Measurements from ENCODE around the gene KIF22. TPM values are rescaled to one million over a fixed set of nuclear protein-coding genes. Genes with fewer than 3 reads are reported as not detected.

KIF22 gene
- total RNA-seq, 4 donors from 2014 or later: 37.6 to 159 (median 59.5) TPM

DNA sequence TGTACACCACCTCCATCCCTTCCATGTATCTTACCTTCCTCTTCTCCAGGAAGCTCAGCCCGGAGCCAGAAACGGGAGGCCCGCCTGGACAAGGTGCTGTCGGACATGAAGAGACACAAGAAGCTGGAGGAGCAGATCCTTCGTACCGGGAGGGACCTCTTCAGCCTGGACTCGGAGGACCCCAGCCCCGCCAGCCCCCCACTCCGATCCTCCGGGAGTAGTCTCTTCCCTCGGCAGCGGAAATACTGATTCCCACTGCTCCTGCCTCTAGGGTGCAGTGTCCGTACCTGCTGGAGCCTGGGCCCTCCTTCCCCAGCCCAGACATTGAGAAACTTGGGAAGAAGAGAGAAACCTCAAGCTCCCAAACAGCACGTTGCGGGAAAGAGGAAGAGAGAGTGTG, 29.0 kb downstream of the KIF22 start:
- 51% methylated on average over 15 of the region's 15 CpGs; no CpG with 5 or more reads in 1 of the 2 donors for WGBS, 2 donors (ENCODE audit: low coverage in 1 of 2)
- Histone ChIP-seq H3K27ac (peak overlapping the region; percentile 93 to 97 (median 96)), H3K27me3 (no peaks in the 10 kb centered on the region), H3K4me3 (peak overlapping the region in 3 of 4 donors; percentile 67 to 85 (median 76)), H3K4me1 (peaks cover 49 to 84% (median 78%) of the 10 kb centered on the region in 4 donors), H3K9me3 (no peaks in the 10 kb centered on the region), H3K36me3 (peaks cover 0 to 13% (median 0%) of the 10 kb centered on the region in 4 donors)
- peak; percentile 61 for DNase-seq
- in situ Hi-C loops (cut with MboI; ENCODE audit: low pct_ligation_motif_present in 1 of 4, low pct_unique_long_range_greater_than_20kb in 1 of 4, low sequenced_read_pairs in 3 of 4) (no loop called here), intact Hi-C loops (cut with DNase I; ENCODE audit: low total_unique reads) (no loop called here)
- TF ChIP-seq, protein P1, sequence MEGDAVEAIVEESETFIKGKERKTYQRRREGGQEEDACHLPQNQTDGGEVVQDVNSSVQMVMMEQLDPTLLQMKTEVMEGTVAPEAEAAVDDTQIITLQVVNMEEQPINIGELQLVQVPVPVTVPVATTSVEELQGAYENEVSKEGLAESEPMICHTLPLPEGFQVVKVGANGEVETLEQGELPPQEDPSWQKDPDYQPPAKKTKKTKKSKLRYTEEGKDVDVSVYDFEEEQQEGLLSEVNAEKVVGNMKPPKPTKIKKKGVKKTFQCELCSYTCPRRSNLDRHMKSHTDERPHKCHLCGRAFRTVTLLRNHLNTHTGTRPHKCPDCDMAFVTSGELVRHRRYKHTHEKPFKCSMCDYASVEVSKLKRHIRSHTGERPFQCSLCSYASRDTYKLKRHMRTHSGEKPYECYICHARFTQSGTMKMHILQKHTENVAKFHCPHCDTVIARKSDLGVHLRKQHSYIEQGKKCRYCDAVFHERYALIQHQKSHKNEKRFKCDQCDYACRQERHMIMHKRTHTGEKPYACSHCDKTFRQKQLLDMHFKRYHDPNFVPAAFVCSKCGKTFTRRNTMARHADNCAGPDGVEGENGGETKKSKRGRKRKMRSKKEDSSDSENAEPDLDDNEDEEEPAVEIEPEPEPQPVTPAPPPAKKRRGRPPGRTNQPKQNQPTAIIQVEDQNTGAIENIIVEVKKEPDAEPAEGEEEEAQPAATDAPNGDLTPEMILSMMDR (IDR thresholded peaks at IDR 0.05): peak in 4 of 5 experiments; percentile 31 to 61 (median 44)
- no peak for TF ChIP-seq EP300 (IDR thresholded peaks at IDR 0.05; ENCODE audit: low read depth)

DNA sequence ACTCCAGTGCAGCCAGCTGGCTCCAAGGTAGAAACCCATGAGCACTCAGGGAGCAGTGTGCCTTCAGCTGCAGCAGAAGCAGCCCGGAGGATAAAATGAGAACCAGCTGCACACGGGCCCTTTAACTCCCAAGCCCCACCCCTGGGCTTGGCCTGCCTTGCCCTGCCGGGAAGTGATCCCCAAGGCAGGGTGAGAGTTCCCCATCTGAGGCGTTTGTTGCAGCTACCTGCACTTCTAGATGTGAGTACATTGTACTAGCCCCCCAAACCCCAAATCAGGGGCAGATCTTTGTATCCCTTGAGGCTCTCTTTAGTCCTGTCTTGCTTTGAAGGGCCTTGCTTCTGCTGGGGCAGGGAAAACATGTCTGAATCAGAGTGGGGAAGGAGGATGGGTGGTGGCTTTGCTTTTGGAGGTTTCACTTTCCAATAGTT, 29.7 kb downstream of the KIF22 start, which contains the start of gene MVP:
Gene MVP (plus strand): TSS at position 192 of the 431 bp plus-strand sequence. CDS start 10,088 bp downstream, outside the sequence.
- H3K4me3 ChIP-seq: peak within 1 kb of the TSS; percentile 46 to 85 (median 72)
- intact Hi-C loops (cut with DNase I; ENCODE audit: low total_unique reads) (no loop called here), in situ Hi-C loops (cut with MboI; ENCODE audit: low pct_ligation_motif_present in 1 of 4, low pct_unique_long_range_greater_than_20kb in 1 of 4, low sequenced_read_pairs in 3 of 4) (no loop called here)
- peaks cover 0 to 13% (median 0%) of the 10 kb centered on the region in 4 donors for H3K36me3 ChIP-seq
- WGBS, 2 donors (ENCODE audit: low coverage in 1 of 2): 0% methylated on average over 4 of the region's 4 CpGs; no CpG with 5 or more reads in 1 of the 2 donors
- no peaks in the 10 kb centered on the region for H3K9me3 ChIP-seq
- H3K27ac ChIP-seq: peak within 1 kb of the TSS; percentile 93 to 97 (median 96)
- H3K4me1 ChIP-seq: peaks cover 47 to 85% (median 78%) of the 10 kb centered on the region in 4 donors
- peak; percentile 92 to 96 (median 94) for TF ChIP-seq POLR2AphosphoS5 (IDR thresholded peaks at IDR 0.05)
- TF ChIP-seq EP300 (IDR thresholded peaks at IDR 0.05; ENCODE audit: low read depth): peak; percentile 52
- peak; percentile 86 for TF ChIP-seq POLR2A (IDR thresholded peaks at IDR 0.05)
- TF ChIP-seq, protein P1 (IDR thresholded peaks at IDR 0.05): no peak
- DNase-seq: peak; percentile 87
- no peaks in the 10 kb centered on the region for H3K27me3 ChIP-seq

DNA sequence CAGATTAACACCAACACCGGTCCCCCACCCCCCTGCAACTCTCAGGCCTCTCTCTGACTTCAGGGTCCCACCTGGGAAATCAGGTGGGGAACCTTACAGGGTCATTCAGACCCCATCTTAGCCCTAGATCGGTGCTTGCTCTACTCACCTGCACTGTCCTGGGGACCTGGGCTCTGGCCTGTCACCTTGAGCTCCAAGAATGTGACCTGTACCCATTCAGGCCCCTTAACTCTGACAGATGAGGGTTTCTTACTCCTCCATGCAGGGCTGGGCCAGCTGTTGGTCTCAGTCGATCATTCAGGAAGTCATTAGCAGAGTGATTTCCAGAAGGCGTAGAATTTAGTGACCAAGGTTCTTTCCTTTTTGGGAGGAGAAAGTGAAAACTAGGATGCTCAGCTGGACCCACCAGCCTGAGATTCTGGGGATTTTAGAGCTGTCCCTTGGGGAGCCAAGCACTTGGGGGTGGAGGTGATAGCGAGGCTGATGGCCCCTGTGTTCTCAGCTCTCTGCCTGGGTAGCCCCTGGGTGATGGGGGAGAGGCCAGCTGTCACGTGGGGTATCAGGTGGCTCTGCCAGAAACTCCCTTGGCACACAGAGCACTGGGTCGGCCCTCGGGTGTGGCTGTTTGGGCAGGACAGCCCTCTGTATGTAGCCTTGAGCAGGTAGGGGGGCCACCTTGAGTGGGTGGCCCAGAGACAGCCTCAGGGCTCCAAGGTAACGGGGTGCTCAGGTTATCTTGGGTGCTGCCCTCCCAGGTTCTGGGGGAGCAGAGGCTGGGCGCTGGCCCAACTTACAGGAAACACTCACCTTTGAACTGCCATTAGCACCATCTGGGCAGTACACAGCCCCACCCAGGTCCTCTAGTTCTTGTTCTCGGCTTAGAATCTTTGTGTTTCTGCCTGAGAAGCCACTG, 30.4 kb downstream of the KIF22 start:
- Histone ChIP-seq H3K4me3 (peak overlapping the region; percentile 46 to 85 (median 72)), H3K36me3 (peaks cover 0 to 13% (median 0%) of the 10 kb centered on the region in 4 donors), H3K27ac (peak overlapping the region; percentile 93 to 97 (median 96)), H3K4me1 (peaks cover 54 to 90% (median 83%) of the 10 kb centered on the region in 4 donors), H3K9me3 (no peaks in the 10 kb centered on the region), H3K27me3 (no peaks in the 10 kb centered on the region)
- 17% methylated on average over 11 of the region's 11 CpGs; no CpG with 5 or more reads in 1 of the 2 donors for WGBS, 2 donors (ENCODE audit: low coverage in 1 of 2)
- intact Hi-C loops (cut with DNase I; ENCODE audit: low total_unique reads) (no loop called here), in situ Hi-C loops (cut with MboI; ENCODE audit: low pct_ligation_motif_present in 1 of 4, low pct_unique_long_range_greater_than_20kb in 1 of 4, low sequenced_read_pairs in 3 of 4) (no loop called here)
- peak; percentile 80 to 92 (median 88) for TF ChIP-seq POLR2AphosphoS5 (IDR thresholded peaks at IDR 0.05)
- peak; percentile 6 for TF ChIP-seq EP300 (IDR thresholded peaks at IDR 0.05; ENCODE audit: low read depth)
- TF ChIP-seq, protein P1 (IDR thresholded peaks at IDR 0.05): no peak
- peak; percentile 88 for TF ChIP-seq POLR2A (IDR thresholded peaks at IDR 0.05)
- peak; percentile 91 for DNase-seq

DNA sequence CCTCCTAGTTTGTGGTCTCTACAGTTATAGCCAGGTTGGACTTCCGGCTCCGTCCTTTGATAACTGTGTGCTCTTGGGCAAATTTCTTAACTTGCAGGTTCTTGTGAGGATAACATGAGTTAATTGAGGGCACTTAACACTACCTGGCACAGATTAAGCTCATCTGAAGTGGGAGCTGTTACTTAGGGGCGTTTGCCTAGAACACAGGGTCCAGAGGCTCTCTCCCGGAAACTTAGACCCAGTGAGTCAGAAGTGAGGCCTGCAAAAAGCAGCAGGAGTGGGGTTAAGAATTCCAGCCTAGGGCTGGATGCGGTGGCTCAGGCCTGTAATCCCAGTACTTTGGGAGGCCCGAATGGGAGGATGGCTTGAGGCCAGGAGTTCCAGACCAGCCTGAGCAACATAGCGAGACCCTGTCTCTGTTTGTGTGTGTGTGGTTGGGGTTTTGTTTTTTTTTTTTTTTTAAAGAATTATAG, 31.1 kb downstream of the KIF22 start:
- Histone ChIP-seq H3K27me3 (no peaks in the 10 kb centered on the region), H3K36me3 (peaks cover 0 to 13% (median 0%) of the 10 kb centered on the region in 4 donors), H3K4me3 (peak overlapping the region; percentile 46 to 85 (median 72)), H3K9me3 (no peaks in the 10 kb centered on the region), H3K27ac (peak overlapping the region; percentile 93 to 97 (median 96)), H3K4me1 (peaks cover 57 to 91% (median 90%) of the 10 kb centered on the region in 4 donors)
- in situ Hi-C loops (cut with MboI; ENCODE audit: low pct_ligation_motif_present in 1 of 4, low pct_unique_long_range_greater_than_20kb in 1 of 4, low sequenced_read_pairs in 3 of 4): no loop called here
- WGBS, 2 donors (ENCODE audit: low coverage in 1 of 2): 20 to 25% methylated on average over 2 to 7 of the region's 7 CpGs
- DNase-seq: peak; percentile 73
- peak; percentile 46 for TF ChIP-seq POLR2A (IDR thresholded peaks at IDR 0.05)
- TF ChIP-seq, protein P1 (IDR thresholded peaks at IDR 0.05): no peak
- TF ChIP-seq POLR2AphosphoS5 (IDR thresholded peaks at IDR 0.05): peak in 2 of 3 donors; percentile 61 to 79
- intact Hi-C loops (cut with DNase I; ENCODE audit: low total_unique reads): no loop called here
